Measurements from ENCODE around the gene UBAC2. TPM values are rescaled to one million over a fixed set of nuclear protein-coding genes. Genes with fewer than 3 reads are reported as not detected.

Gene UBAC2
- total RNA-seq, 1 donor from 2014 or later = 57.7 TPM

GRCh38 chr13:99173606-99174005, 27.0 kb upstream of the UBAC2 start:
- peak in 1 of 2 donors; percentile 42 for DNase-seq (ENCODE audit: extremely low spot score in 2 of 2)
- Histone ChIP-seq H3K27ac (no peak overlapping the region), H3K4me3 (no peak overlapping the region), H3K27me3 (no peaks in the 10 kb centered on the region), H3K9me3 (no peaks in the 10 kb centered on the region), H3K4me1 (no peaks in the 10 kb centered on the region), H3K36me3 (no peaks in the 10 kb centered on the region)
- no peak for TF ChIP-seq CTCF (IDR thresholded peaks at IDR 0.05)
- no peak for TF ChIP-seq POLR2A (IDR thresholded peaks at IDR 0.05)
- no peak for TF ChIP-seq POLR2AphosphoS5 (IDR thresholded peaks at IDR 0.05; ENCODE audit: insufficient read depth in 1 of 2, low read depth in 1 of 2)
- intact Hi-C loops (cut with DNase I) = no loop called here

GRCh38 chr13:99174533-99175100, 26.0 kb upstream of the UBAC2 start:
- no peaks in the 10 kb centered on the region for H3K9me3 ChIP-seq
- peak in 1 of 2 donors; percentile 76 for DNase-seq (ENCODE audit: extremely low spot score in 2 of 2)
- no peak overlapping the region for H3K27ac ChIP-seq
- H3K4me1 ChIP-seq = no peaks in the 10 kb centered on the region
- H3K4me3 ChIP-seq = no peak overlapping the region
- no peaks in the 10 kb centered on the region for H3K36me3 ChIP-seq
- no peak for TF ChIP-seq POLR2A (IDR thresholded peaks at IDR 0.05)
- intact Hi-C loops (cut with DNase I) = loop anchor here (5.0 kb wide), 2 partner anchors 93 to 258 kb away; no protein-coding TSS in a partner anchor
- H3K27me3 ChIP-seq = no peaks in the 10 kb centered on the region

GRCh38 chr13:99176309-99177276, 24.1 kb upstream of the UBAC2 start:
- DNase-seq (ENCODE audit: extremely low spot score in 2 of 2) = peak in 1 of 2 donors; percentile 83
- Histone ChIP-seq H3K4me1 (peaks cover 4% of the 10 kb centered on the region), H3K9me3 (no peaks in the 10 kb centered on the region), H3K36me3 (no peaks in the 10 kb centered on the region), H3K27me3 (no peaks in the 10 kb centered on the region), H3K27ac (no peak overlapping the region), H3K4me3 (no peak overlapping the region)
- intact Hi-C loops (cut with DNase I) = loop anchor here (5.0 kb wide), 2 partner anchors 91 to 256 kb away; no protein-coding TSS in a partner anchor
- TF ChIP-seq POLR2A (IDR thresholded peaks at IDR 0.05) (no peak), POLR2AphosphoS5 (IDR thresholded peaks at IDR 0.05; ENCODE audit: insufficient read depth in 1 of 2, low read depth in 1 of 2) (no peak), CTCF (IDR thresholded peaks at IDR 0.05) (peak; percentile 69 to 91 (median 82))

- intact Hi-C loops (cut with DNase I) = loop anchor here (5.0 kb wide), 2 partner anchors 89 to 254 kb away; no protein-coding TSS in a partner anchor
- no peak for TF ChIP-seq POLR2AphosphoS5 (IDR thresholded peaks at IDR 0.05; ENCODE audit: insufficient read depth in 1 of 2, low read depth in 1 of 2)
- no peak for TF ChIP-seq CTCF (IDR thresholded peaks at IDR 0.05)
- TF ChIP-seq POLR2A (IDR thresholded peaks at IDR 0.05) = no peak
- Histone ChIP-seq H3K4me1 (peaks cover 4% of the 10 kb centered on the region), H3K36me3 (no peaks in the 10 kb centered on the region), H3K27ac (no peak overlapping the region), H3K4me3 (no peak overlapping the region), H3K27me3 (no peaks in the 10 kb centered on the region), H3K9me3 (no peaks in the 10 kb centered on the region)
- DNase-seq (ENCODE audit: extremely low spot score in 2 of 2) = peak in 1 of 2 donors; percentile 62
These were observed 22.0 kb upstream of the UBAC2 start for GRCh38 chr13:99178636-99179035.

- intact Hi-C loops (cut with DNase I) = loop anchor here (5.0 kb wide), 2 partner anchors 88 to 253 kb away; no protein-coding TSS in a partner anchor
- Histone ChIP-seq H3K9me3 (no peaks in the 10 kb centered on the region), H3K27ac (no peak overlapping the region), H3K4me1 (peaks cover 4% of the 10 kb centered on the region), H3K4me3 (no peak overlapping the region), H3K36me3 (no peaks in the 10 kb centered on the region), H3K27me3 (no peaks in the 10 kb centered on the region)
- DNase-seq (ENCODE audit: extremely low spot score in 2 of 2) = peak in 1 of 2 donors; percentile 16
- TF ChIP-seq CTCF (IDR thresholded peaks at IDR 0.05) = no peak
- TF ChIP-seq POLR2A (IDR thresholded peaks at IDR 0.05) = no peak
These were observed 21.2 kb upstream of the UBAC2 start for GRCh38 chr13:99179460-99179859.
